HUES64 (cell line): Measurements from ENCODE around the gene USP22.
"Not testable (repeated sequence)": the region's sequence is repeated elsewhere in the genome, so short reads cannot be mapped to it uniquely, and the experiment has no call there.

Experiments used
- H3K27ac ChIP-seq: 2 replicates; pipeline ENCODE4 v1.7.0; 2013; ENCODE audit warnings: low read depth, low read length, inconsistent platforms
- H3K27me3 ChIP-seq: 2 replicates; pipeline ENCODE4 v1.6.1; 2013; ENCODE audit warnings: mild to moderate bottlenecking, low read length; ENCODE audit not compliant: insufficient read depth
- H3K36me3 ChIP-seq: 2 replicates; pipeline ENCODE4 v1.6.1; 2013; ENCODE audit warnings: mild to moderate bottlenecking, low read length; ENCODE audit not compliant: insufficient read depth
- H3K4me1 ChIP-seq: 2 replicates; pipeline ENCODE4 v1.6.1; 2013; ENCODE audit warnings: mild to moderate bottlenecking, low read length, moderate library complexity; ENCODE audit not compliant: insufficient read depth
- H3K4me3 ChIP-seq: 2 replicates; pipeline ENCODE4 v1.5.1; 2013; ENCODE audit warnings: mild to moderate bottlenecking, low read length, moderate library complexity
- H3K9ac ChIP-seq: 2 replicates; pipeline ENCODE4 v1.6.1; 2013; ENCODE audit warnings: mild to moderate bottlenecking, low read depth, low read length
- H3K9me3 ChIP-seq: 2 replicates; pipeline ENCODE4 v1.6.1; 2013; ENCODE audit warnings: low read depth, low read length; ENCODE audit not compliant: insufficient read depth
- WGBS: fragments of 150-250, 120-280 bp; methylation state at CpG from one replicate; pipeline ENCODE4 v1.1.7; 2013; ENCODE audit warnings: missing lambda C conversion rate; 5-methylcytosine and 5-hydroxymethylcytosine counted together

USP22 gene

DNA sequence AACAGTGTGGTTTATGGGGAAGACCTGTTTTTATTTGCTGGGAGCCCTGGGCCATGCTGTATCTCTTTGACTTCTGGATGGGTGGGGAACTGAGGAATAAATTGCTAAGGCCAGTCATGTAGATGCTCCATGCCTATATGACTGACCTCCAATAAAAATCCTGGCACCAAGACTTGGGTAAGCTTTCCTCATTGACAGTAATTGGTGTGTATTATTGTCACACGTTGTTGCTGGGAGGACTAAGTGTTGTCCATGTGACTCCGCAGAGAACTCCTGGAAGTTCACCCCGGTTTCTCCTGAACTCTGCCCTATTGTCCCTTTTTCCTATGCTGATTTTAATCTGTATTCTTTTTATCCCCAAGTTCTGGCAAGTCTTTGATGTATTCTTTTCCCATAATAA lies 33.4 kb upstream of the USP22 start:
- Histone ChIP-seq H3K27me3 (no peaks in the 10 kb centered on the region), H3K4me1 (no peaks in the 10 kb centered on the region), H3K9ac (no peak overlapping the region), H3K36me3 (no peaks in the 10 kb centered on the region), H3K27ac (no peak overlapping the region), H3K9me3 (no peaks in the 10 kb centered on the region), H3K4me3 (no peak overlapping the region)
- 99% methylated on average over 3 of the region's 3 CpGs for WGBS

DNA sequence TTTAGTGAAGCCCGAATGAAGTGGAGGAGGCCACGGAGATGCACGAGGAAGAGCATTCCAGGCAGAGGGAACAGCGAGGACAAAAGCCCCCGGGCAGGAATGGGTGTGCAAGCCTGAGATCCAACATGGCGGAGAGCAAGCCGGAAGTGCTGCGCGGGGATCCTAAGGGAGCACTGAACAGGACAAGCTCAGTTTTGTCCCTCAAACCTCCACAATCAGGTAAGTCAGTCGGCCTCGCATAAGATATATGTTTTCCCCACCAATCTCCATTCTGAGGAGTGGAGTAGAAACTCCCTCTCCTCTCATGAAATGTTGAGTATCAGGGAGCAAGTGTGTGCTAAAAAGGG lies 32.9 kb upstream of the USP22 start:
- WGBS = 94% methylated on average over 10 of the region's 11 CpGs
- Histone ChIP-seq H3K4me1 (no peaks in the 10 kb centered on the region), H3K27me3 (no peaks in the 10 kb centered on the region), H3K27ac (no peak overlapping the region), H3K9ac (no peak overlapping the region), H3K9me3 (no peaks in the 10 kb centered on the region), H3K36me3 (no peaks in the 10 kb centered on the region), H3K4me3 (no peak overlapping the region)

DNA sequence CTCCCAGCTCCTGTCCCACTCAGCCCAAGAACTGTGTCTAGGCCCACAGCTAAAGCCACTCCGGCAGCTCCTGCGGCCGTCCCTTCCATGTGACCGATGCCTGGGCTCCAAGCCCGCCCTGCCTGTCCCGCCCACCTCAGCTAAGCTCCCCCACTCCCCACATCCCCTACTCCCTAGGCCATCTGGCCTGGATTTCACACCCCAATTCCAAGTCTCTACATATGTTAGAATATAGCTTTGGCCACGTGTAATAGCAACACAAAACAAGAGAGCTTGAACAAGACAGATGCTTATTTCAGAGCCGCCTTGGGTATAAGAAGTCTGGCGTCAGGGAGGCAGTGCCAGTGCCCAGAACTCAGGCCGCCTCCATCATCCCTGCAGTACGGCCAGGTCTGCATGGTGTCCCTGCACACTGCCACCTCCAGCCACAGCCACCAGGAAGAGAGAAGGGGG lies 30.0 kb upstream of the USP22 start:
- H3K4me1 ChIP-seq = no peaks in the 10 kb centered on the region

DNA sequence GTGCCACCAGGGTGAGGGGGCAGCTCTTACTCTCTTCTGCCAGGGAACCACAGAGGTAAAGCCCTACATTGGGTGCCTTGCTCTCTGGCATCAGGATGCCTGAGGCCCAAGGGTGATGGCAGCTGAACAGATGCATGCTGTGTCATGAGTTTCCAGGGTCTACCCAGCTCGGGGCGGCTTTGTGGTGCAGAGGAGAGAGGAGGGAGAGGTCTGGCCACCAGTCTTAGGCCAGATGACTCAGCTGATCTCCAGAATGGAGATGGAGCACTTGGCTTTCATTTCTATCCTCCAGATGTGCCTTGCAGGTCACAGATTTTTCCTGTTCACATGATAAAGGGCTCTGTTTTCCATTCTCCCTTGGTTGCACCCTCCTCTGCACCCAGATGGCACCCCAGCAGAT lies 23.6 kb upstream of the USP22 start:
- H3K9me3 ChIP-seq = no peaks in the 10 kb centered on the region
- no peak overlapping the region for H3K27ac ChIP-seq
- no peaks in the 10 kb centered on the region for H3K4me1 ChIP-seq
- WGBS = 89% methylated on average over 2 of the region's 2 CpGs
- H3K4me3 ChIP-seq = no peak overlapping the region
- H3K36me3 ChIP-seq = no peaks in the 10 kb centered on the region
- no peaks in the 10 kb centered on the region for H3K27me3 ChIP-seq
- H3K9ac ChIP-seq = no peak overlapping the region

More for the DNA sequence above, 30.0 kb upstream of the USP22 start:
- H3K36me3 ChIP-seq = no peaks in the 10 kb centered on the region
- H3K27ac ChIP-seq = no peak overlapping the region
- 88% methylated on average over 11 of the region's 11 CpGs for WGBS
- H3K4me3 ChIP-seq = no peak overlapping the region
- H3K27me3 ChIP-seq = no peaks in the 10 kb centered on the region
- H3K9ac ChIP-seq = 0 out of 2 replicates have a peak overlapping the region, but pooled peaks have one; percentile 24
- no peaks in the 10 kb centered on the region for H3K9me3 ChIP-seq

DNA sequence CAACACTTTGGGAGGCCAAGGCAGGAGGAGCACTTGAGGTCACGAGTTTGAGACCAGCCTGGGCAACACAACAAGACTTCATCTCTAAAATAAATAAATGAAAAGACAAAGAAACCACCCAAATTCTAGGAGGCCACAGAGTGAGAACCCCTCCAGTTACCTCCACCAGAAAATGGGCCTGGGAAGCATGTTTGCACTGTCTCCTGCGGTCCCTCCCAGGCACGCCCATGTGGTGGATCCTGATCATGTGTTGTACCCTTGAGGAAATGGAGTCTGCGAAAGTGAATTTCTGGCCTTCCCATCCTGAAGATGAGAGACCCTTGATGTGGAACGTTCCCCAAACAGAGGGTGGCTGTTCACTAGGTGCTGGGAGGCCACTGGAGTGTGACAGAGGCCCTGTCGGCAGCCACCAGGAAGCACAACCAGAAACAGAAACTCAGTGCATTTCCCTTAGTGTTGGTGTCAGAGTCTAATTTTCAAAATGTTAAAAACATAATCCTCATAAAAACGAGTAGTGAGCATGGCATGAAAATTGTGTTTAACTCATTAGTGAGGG lies 19.2 kb upstream of the USP22 start:
- Histone ChIP-seq H3K27me3 (no peaks in the 10 kb centered on the region), H3K4me1 (no peaks in the 10 kb centered on the region), H3K36me3 (no peaks in the 10 kb centered on the region), H3K27ac (no peak overlapping the region), H3K9ac (no peak overlapping the region), H3K9me3 (no peaks in the 10 kb centered on the region), H3K4me3 (no peak overlapping the region)
- 88% methylated on average over 7 of the region's 7 CpGs for WGBS

DNA sequence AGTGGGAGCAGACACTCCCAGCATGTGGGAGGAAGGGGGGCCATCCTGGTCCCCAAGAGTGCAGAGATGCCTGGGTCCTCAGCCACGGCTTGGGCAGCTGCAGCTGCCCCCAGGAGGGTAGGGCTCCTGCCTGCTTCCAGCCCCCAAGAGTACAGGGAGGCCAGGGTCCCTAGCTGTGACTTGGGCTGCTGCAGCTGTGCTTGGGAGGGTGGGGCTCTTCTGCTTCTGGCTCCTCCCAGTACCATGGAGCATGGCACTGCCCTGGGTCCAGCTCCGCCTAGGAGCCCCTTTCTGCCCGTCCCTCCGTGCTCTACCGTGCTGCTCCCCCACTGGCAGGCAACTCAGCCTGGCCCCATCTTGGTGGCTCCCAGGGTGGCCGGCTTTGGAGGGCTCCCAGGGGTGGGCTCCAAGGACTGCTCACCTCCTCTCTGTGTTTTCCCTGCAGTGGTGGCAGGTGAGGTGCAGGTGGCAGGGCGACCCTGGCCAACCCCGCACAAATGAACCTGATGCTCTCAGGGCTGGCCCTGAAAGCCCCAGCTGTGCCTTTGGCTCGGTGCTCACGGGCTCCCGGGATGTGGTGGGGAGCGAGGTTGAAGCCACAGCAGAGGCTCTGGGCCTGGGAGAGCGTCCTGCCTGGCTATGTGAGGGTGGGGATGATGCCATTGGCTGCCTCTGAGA lies 18.5 kb upstream of the USP22 start:
- Histone ChIP-seq H3K27me3 (no peaks in the 10 kb centered on the region), H3K9me3 (no peaks in the 10 kb centered on the region), H3K36me3 (no peaks in the 10 kb centered on the region), H3K4me1 (no peaks in the 10 kb centered on the region), H3K4me3 (no peak overlapping the region), H3K27ac (no peak overlapping the region), H3K9ac (no peak overlapping the region)
- WGBS = 90% methylated on average over 13 of the region's 13 CpGs

DNA sequence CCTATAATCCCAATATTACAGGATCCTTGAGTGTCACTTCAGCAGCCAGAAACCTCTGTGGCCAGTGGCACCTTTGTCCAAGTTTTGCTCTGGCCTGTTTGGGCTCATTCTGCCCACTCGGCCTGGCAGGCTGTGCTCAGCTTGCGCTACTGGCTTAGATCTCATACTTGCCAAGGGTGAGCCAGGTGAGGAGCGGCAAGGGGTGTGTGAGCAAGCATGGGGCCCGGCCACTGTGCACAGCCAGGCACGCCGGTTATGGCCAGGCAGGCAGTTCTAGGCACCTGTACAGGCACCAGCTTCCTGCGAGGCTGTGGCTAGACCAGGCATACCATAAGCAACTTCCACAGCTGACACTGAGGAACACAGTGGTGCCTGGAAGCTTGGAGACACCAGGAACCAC lies 16.9 kb upstream of the USP22 start:
- H3K4me1 ChIP-seq = no peaks in the 10 kb centered on the region
- H3K9me3 ChIP-seq = no peaks in the 10 kb centered on the region
- no peak overlapping the region for H3K4me3 ChIP-seq
- H3K36me3 ChIP-seq = no peaks in the 10 kb centered on the region
- no peaks in the 10 kb centered on the region for H3K27me3 ChIP-seq
- 95% methylated on average over 7 of the region's 7 CpGs for WGBS
- no peak overlapping the region for H3K27ac ChIP-seq
- no peak overlapping the region for H3K9ac ChIP-seq

DNA sequence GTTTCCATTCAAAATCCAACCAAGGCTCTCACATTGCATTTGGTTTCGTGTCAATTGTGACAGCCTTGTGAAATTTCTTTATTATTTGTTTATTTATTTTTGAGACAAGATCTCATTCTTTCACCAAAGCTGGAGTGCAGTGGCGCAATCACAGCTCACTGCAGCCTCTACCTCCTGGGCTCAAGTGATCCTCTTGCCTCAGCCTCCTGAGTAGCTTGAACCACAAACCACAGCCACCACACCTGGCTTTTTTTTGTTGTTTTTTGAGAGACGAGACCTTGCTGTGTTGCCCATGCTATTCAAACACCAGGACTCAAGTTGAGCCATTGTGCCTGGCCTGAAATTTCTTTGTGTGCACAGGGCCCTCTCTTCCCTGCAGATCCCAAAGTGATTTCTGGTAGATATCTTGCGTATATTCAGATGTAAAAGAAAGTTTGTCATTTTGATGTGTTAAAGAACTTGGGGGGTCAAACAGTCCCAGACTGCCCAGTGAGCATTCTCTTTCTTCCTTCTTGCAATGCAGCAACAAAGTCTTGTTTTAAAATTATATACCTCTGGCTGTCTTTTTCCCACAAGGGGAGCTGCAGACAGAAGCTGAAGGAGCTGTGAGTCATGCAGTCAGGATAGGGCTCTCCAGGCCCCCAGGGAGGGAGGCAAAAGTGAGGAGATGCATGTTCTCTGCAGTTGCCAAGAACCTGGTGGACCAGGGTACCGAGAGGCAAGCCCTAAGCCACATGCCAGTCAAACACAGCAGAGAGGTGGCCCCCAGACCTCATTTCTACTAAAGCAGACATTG lies 15.5 kb upstream of the USP22 start:
- Histone ChIP-seq H3K4me3 (no peak overlapping the region), H3K4me1 (no peaks in the 10 kb centered on the region), H3K27me3 (no peaks in the 10 kb centered on the region), H3K27ac (peak overlapping the region; percentile 38; the same call in 1 of the 2 replicates), H3K9ac (no peak overlapping the region), H3K36me3 (no peaks in the 10 kb centered on the region), H3K9me3 (no peaks in the 10 kb centered on the region)
- 73% methylated on average over 3 of the region's 5 CpGs for WGBS

DNA sequence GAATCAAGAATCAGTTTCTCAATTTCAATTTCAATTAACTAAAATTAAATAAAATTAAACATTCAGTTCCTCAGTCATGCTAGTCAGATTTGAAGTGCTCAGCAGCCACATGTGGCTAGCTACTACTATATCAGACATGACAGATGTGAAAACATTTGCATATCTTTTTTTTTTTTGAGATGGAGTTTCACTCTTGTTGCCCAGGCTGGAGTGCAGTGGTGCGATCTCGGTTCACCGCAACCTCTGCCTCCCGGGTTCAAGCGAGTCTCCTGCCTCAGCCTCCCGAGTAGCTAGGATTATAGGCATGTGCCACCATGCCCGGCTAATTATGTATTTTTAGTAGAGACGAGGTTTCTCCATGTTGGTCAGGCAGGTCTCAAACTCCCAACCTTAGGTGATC lies 10.2 kb upstream of the USP22 start:
- not testable (repeated sequence) for H3K27ac ChIP-seq, H3K9me3 ChIP-seq, H3K27me3 ChIP-seq, H3K4me3 ChIP-seq, H3K9ac ChIP-seq, H3K36me3 ChIP-seq
- H3K4me1 ChIP-seq = peaks cover 12% of the 10 kb centered on the region
- WGBS = 92% methylated on average over 8 of the region's 8 CpGs

DNA sequence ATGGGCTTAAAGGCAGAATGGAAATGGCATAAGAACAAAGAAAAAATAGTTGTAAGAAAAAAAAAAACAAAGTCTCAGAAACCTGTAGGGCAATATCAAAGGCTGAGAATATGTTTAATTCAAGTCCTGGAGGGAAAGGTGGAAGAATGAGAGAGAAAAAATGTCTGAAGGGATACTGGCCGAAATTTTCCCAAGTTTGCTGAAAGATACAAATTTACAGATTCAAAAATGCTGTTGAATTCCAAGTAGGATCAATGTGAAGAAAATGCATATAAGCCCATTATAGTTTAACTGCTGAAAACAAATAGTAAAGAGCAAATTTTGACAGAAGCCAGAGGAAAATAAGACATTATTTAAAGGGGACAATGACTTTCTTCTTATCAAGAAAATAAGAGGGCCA lies 6.6 kb upstream of the USP22 start:
- H3K27me3 ChIP-seq = no peaks in the 10 kb centered on the region
- no peak overlapping the region for H3K4me3 ChIP-seq
- no peak overlapping the region for H3K27ac ChIP-seq
- H3K36me3 ChIP-seq = no peaks in the 10 kb centered on the region
- H3K4me1 ChIP-seq = peaks cover 13% of the 10 kb centered on the region
- WGBS = 83% methylated on average over 1 of the region's 1 CpG
- H3K9ac ChIP-seq = no peak overlapping the region
- no peaks in the 10 kb centered on the region for H3K9me3 ChIP-seq

DNA sequence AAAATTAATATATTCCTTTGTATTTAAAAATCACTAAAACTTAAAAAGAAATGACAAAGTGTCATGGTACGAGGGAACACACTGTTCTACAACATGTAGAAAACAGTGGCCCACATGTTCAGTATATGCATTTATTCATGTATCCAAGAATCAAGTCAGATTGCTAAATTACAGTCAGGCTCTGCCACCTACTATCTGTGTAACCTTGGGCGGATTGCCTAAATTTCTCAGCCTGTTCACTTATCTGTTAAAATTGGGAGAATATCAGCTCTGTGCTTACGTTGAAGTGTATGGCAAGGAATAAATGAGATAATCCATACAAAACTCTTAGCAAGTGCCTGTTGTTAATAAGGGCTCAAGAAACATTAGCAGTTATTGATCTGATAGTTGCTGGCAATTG lies 3.4 kb upstream of the USP22 start:
- H3K27ac ChIP-seq = no peak overlapping the region
- H3K36me3 ChIP-seq = no peaks in the 10 kb centered on the region
- H3K4me1 ChIP-seq = peaks cover 9% of the 10 kb centered on the region
- H3K27me3 ChIP-seq = no peaks in the 10 kb centered on the region
- H3K4me3 ChIP-seq = no peak overlapping the region
- no peaks in the 10 kb centered on the region for H3K9me3 ChIP-seq
- 94% methylated on average over 3 of the region's 3 CpGs for WGBS
- no peak overlapping the region for H3K9ac ChIP-seq
